ENCODE measurements around the gene TIFAB. TPM values are rescaled to one million over a fixed set of nuclear protein-coding genes. Genes with fewer than 3 reads are reported as not detected.

Gene TIFAB
- total and polyA plus RNA-seq, 8 donors = 0.12 to 0.21 TPM; not detected in 6

DNA sequence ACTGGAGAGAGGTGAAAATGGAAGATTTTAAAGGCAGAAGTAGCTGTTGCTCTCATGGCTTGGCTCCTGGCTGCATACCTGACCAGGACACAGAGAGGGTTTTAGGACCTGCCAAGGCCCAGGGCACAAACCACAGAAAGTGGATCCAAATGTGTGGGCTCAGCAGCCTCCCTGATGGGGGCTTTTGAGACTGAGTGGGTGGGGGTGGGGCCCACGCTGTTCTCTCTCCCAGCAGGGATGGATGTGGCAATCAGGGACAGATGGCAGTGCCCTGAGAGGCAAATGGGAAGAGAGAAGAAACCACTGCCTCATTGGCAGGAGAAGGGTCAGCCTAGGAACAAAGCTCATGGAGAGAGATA lies 34.9 kb upstream of the TIFAB start:
- H3K4me1 ChIP-seq = peaks cover 0 to 9% (median 3%) of the 10 kb centered on the region in 3 donors
- TF ChIP-seq, protein P1, sequence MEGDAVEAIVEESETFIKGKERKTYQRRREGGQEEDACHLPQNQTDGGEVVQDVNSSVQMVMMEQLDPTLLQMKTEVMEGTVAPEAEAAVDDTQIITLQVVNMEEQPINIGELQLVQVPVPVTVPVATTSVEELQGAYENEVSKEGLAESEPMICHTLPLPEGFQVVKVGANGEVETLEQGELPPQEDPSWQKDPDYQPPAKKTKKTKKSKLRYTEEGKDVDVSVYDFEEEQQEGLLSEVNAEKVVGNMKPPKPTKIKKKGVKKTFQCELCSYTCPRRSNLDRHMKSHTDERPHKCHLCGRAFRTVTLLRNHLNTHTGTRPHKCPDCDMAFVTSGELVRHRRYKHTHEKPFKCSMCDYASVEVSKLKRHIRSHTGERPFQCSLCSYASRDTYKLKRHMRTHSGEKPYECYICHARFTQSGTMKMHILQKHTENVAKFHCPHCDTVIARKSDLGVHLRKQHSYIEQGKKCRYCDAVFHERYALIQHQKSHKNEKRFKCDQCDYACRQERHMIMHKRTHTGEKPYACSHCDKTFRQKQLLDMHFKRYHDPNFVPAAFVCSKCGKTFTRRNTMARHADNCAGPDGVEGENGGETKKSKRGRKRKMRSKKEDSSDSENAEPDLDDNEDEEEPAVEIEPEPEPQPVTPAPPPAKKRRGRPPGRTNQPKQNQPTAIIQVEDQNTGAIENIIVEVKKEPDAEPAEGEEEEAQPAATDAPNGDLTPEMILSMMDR (IDR thresholded peaks at IDR 0.05) = no peak
- intact Hi-C loops (cut with DNase I) = no loop called here
- H3K27me3 ChIP-seq = peaks cover 0 to 13% (median 6%) of the 10 kb centered on the region in 4 donors
- no peak overlapping the region for H3K27ac ChIP-seq
- FAIRE-seq (no peak), DNase-seq (no peak), ATAC-seq (no peak)
- H3K36me3 ChIP-seq = no peaks in the 10 kb centered on the region
- H3K4me3 ChIP-seq = no peak overlapping the region
- H3K9me3 ChIP-seq = no peaks in the 10 kb centered on the region
- 40 to 44% methylated on average over 1 of the region's 1 CpG for WGBS, 2 donors

DNA sequence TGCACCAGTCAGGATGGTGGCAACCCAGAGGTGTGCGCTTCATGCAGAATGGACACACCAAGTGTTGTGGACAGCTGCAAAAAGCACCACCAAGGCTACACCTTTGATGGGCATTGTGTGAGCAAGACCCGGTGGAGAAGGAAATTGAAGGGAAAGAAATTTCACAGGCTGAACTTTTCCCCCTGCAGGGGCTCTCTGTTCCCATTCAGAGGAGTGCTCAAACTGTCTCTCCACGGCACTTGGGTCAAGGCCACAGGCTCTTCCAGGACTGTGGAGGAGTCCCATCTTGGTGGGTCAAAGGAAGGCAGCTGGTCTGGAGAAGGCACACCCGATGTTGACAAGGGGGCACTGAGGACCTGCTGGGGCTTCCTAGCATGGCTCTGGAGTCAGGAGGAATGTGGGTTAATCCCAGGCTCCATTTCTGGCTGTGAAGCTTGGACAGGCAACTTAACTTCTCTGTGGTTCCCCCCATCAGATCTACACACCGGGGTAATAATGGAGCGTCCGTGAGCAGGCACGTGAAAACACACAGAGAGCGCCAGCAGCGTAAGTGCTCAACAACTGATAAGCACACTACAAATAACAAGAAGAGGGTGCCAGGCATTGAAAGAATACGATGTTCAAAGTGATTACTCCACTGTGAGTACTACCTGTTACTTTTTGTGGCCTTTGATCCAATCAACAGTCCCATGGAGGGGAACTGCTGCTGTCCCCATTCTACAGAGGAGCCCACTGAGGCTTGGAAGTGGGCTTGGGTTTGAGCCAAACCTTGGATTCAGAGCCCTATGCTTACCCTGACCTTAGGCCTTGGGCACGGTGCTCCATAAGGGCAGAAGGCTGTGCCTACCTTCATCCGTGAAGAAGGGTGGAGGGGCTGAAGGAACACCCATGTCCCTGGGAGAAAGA lies 34.2 kb upstream of the TIFAB start:
- ATAC-seq (no peak), DNase-seq (no peak), FAIRE-seq (no peak)
- Histone ChIP-seq H3K27me3 (peaks cover 0 to 8% (median 6%) of the 10 kb centered on the region in 4 donors), H3K9me3 (no peaks in the 10 kb centered on the region), H3K36me3 (no peaks in the 10 kb centered on the region), H3K4me3 (no peak overlapping the region), H3K27ac (no peak overlapping the region), H3K4me1 (peaks cover 0 to 9% (median 3%) of the 10 kb centered on the region in 3 donors)
- TF ChIP-seq, protein P1 (IDR thresholded peaks at IDR 0.05) = no peak
- intact Hi-C loops (cut with DNase I) = no loop called here
- WGBS, 2 donors = 37 to 44% methylated on average over 13 of the region's 13 CpGs

DNA sequence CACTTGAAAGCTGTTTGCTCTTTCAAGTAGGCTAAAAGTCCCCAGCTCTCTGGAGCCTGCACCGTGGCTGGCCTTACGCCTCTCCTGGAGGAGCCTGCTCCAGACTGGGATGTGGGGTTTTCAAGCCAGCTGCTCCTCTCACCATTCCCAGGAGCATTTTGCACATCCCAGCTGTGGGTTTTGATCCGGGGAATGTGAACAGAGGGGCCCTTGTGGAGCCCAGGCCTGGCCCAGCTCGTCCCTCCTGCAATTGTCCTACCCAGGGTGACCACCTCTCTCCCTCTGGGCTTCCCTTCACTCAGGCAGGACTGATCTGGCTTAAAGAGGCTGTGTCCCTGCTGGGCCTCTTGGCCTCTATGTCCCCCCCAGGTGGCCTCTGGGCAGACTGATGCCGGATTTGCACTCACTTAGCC lies 32.5 kb upstream of the TIFAB start:
- H3K4me3 ChIP-seq = no peak overlapping the region
- TF ChIP-seq, protein P1 (IDR thresholded peaks at IDR 0.05) = no peak
- DNase-seq (no peak), ATAC-seq (no peak), FAIRE-seq (no peak)
- 57 to 58% methylated on average over 5 of the region's 5 CpGs for WGBS, 2 donors
- H3K36me3 ChIP-seq = no peaks in the 10 kb centered on the region
- H3K27ac ChIP-seq = no peak overlapping the region
- intact Hi-C loops (cut with DNase I) = no loop called here
- H3K4me1 ChIP-seq = peaks cover 0 to 9% (median 3%) of the 10 kb centered on the region in 3 donors
- peaks cover 0 to 3% (median 0%) of the 10 kb centered on the region in 4 donors for H3K27me3 ChIP-seq
- no peaks in the 10 kb centered on the region for H3K9me3 ChIP-seq

DNA sequence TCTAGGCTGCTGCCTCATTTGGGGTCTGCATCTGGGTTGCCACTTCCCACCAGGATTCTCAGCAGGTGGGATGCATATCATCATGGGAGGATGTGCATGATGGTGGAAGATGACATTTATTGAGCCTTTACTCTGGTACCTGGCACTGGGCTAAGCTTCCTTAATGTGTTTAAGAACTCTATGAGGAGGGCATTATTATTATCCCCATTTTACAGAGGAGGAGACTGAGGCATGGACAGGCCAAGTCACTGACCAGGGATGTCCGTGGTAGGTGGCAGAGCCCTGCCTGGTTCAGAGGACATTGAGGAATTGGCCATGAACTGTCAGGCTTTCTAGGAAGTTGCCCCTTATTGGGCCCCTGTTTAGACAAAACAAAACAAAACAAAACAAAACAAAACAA lies 31.1 kb upstream of the TIFAB start:
- Histone ChIP-seq H3K9me3 (no peaks in the 10 kb centered on the region), H3K4me3 (no peak overlapping the region), H3K27ac (no peak overlapping the region), H3K4me1 (no peaks in the 10 kb centered on the region), H3K27me3 (peaks cover 0 to 3% (median 0%) of the 10 kb centered on the region in 4 donors), H3K36me3 (no peaks in the 10 kb centered on the region)
- TF ChIP-seq, protein P1 (IDR thresholded peaks at IDR 0.05) = no peak
- no peak for ATAC-seq
- WGBS, 2 donors = 59 to 72% methylated on average over 1 of the region's 1 CpG
- FAIRE-seq = no peak
- intact Hi-C loops (cut with DNase I) = no loop called here
- no peak for DNase-seq

GRCh38 chr5:135482381-135482933 lies 30.3 kb upstream of the TIFAB start:
- TF ChIP-seq, protein P1 (IDR thresholded peaks at IDR 0.05) = no peak
- FAIRE-seq (no peak), DNase-seq (no peak), ATAC-seq (no peak)
- H3K27me3 ChIP-seq = peaks cover 0 to 3% (median 0%) of the 10 kb centered on the region in 4 donors
- H3K4me3 ChIP-seq = no peak overlapping the region
- H3K36me3 ChIP-seq = no peaks in the 10 kb centered on the region
- intact Hi-C loops (cut with DNase I) = no loop called here
- WGBS, 2 donors = 50 to 52% methylated on average over 9 of the region's 9 CpGs
- H3K9me3 ChIP-seq = no peaks in the 10 kb centered on the region
- H3K27ac ChIP-seq = no peak overlapping the region
- no peaks in the 10 kb centered on the region for H3K4me1 ChIP-seq
